Erythroblast (primary cell): ENCODE measurements around the gene KCNMB1.

Source experiments
- DNase-seq, 2 experiments: peaks; one replicate each; lab custom pipeline; 2025; lab: John Stamatoyannopoulos, UW
- GATA1 ChIP-seq: IDR thresholded peaks from 2 replicates; pipeline ENCODE4 v1.6.1; 2011; ENCODE audit warnings: low read depth, mild to moderate bottlenecking, control low read depth, low read length, moderate library complexity
- POLR2A ChIP-seq: IDR thresholded peaks from 2 replicates; pipeline ENCODE4 v1.6.1; 2011; ENCODE audit warnings: mild to moderate bottlenecking, low read length

Gene KCNMB1

DNA sequence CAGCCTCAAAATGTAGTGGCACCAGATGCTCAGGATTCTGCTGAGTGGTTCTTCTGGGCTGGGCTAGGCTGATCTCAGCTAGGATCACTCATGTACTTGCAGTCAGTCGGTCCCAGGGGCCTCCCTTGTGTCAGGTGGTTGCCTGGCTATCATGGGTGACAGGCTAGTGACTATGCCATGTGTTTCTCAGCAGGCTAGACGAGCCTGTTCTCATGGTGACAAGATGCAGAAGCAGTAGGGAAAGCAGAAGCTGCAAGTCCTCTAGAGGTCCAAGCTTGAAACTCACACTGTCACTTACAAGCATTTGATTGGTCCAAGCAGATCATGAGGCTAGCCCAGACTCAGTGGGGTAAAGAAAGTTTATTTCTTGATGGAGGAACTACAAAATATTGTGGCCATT is 15.2 kb upstream of the KCNMB1 start:
- TF ChIP-seq POLR2A, result no peak
- no peak for TF ChIP-seq GATA1
- DNase-seq, result peak in 1 of 2 experiments; percentile 15

DNA sequence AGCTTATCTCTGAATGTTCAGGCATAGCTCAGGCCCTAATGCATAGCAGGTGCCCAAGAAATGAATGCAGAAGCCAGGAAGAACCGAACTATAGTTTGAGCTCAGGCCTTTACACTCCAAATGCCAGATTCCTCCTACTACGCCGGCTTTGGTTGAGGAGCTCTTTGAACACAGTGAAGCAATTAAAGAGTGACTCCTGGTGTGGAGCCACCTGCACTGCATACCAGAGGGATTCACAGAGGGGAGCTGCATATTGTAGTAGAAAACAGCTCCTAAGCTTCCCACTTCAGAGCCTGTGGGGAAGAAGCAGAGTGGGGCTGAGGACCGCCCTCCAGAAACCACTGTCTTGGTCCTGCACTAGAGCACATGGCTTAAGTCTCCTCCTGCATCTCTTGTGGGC is 14.5 kb upstream of the KCNMB1 start:
- no peak for TF ChIP-seq GATA1
- no peak for TF ChIP-seq POLR2A
- DNase-seq, result no peak

DNA sequence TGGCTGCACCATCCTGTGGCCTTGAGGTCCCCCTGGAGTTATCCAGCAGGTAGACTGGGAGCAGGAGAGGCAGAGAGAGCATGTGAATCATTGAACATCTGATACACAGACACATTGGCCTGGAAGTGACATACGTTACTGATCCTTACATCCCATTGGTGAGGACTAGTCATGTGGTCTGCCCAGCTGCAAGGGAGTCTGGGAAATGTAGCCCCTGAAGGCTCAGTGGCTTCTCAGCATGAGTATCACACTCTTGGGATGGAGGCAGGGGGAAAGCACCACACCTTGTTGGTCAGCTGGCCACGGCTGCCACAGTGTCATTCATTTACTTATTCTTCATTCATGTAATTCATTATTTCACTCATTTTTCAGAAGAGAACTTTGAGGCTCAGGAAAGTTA is 13.3 kb upstream of the KCNMB1 start:
- no peak for TF ChIP-seq GATA1
- no peak for TF ChIP-seq POLR2A
- DNase-seq, result no peak

DNA sequence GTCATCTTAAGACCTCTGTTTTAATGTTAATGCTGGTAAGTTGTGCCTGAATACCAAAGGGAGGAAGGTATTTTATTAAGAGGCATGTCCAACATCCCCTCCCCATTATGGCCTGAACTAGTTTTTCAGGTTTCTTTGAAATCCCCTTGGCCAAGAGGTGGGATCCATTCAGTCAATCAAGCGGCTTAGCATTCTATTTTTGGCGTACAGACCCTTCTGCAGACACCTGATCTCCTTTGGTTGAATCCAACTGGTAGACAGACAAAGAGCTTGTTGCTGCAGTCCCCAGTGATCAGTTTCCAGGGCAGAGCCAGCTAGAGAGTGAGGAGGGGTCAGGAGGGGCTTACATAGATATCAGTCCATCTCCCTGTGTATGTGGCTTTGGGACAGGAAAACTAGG is 7.9 kb upstream of the KCNMB1 start:
- no peak for DNase-seq
- TF ChIP-seq GATA1 (no peak), POLR2A (no peak)

DNA sequence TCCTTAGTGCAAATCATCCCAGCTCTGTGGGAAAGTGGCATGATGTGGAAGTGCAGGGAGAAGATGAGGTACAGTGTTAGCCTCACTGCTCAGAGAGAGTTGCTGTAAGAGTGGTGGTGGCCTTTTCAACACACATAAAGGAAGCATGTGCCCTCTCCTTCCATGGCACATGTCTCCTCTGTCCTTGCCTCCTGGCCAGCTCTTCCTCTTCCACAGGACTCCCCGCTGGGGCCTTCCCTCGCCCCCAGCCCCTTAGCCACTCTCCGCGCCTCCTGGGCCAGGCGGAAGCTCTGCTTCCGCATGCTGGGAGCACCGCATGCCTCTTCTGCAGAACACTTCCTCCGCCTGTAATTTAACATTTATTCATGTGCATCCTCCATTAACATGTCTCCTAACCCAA is 4.8 kb upstream of the KCNMB1 start:
- DNase-seq, result no peak
- no peak for TF ChIP-seq POLR2A
- no peak for TF ChIP-seq GATA1

DNA sequence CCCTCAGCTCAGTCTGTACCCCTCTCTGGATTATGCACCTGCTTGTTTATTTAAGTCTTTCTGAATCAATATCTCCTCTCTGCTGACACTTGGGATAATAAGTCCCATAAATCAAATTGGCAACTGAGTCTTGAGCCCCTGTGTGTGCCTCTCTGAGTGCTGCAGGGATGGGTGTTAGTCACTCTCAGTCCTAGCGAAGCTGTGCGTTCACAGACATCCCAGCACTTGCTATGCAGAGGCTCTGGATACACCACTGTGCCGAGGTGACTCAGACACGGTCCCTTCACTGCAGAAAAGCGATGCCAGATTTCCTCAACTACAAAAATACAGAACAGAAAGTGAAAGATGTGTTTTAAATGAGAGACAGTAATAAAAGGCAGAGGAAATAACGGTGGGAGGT is 4.1 kb upstream of the KCNMB1 start:
- no peak for DNase-seq
- TF ChIP-seq GATA1 (no peak), POLR2A (no peak)

DNA sequence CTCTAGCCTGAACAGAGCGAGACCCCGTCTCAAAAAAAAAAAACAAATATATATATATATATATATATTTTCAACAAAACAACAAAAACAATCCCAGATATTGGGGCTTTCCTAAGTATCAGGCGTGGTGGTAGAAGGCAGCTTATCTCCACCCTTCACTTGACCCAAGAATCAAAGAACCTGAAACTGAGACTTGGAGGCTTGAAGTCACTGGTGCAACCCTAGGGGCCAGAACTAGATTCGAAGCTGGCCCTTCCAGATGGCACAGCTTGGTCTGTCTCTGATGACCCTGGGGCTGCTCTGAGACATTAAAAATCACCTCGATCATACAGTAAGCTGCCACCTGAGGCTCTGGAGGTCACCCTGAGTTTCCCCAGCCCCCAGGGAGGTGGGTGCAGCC is 1.3 kb upstream of the KCNMB1 start:
- no peak for DNase-seq
- TF ChIP-seq GATA1 (no peak), POLR2A (no peak)

DNA sequence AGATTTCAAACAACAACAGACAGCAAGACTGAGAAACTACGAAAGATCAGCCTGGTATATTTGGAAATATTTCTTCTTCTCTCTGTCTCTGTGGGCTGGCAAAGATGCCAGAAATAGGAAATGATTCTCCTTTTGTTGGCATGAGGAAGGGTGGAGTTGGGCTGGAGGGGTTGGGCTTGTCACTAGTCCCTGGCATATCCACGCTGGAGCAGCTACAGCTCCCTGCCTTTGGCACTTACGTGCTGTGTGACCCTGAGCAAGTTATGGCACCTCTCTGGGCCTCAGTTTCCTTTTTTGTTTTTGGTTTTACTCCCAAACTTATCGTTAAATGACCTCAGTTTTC is 354 bp upstream of the KCNMB1 start:
- TF ChIP-seq POLR2A (no peak), GATA1 (no peak)
- no peak for DNase-seq

DNA sequence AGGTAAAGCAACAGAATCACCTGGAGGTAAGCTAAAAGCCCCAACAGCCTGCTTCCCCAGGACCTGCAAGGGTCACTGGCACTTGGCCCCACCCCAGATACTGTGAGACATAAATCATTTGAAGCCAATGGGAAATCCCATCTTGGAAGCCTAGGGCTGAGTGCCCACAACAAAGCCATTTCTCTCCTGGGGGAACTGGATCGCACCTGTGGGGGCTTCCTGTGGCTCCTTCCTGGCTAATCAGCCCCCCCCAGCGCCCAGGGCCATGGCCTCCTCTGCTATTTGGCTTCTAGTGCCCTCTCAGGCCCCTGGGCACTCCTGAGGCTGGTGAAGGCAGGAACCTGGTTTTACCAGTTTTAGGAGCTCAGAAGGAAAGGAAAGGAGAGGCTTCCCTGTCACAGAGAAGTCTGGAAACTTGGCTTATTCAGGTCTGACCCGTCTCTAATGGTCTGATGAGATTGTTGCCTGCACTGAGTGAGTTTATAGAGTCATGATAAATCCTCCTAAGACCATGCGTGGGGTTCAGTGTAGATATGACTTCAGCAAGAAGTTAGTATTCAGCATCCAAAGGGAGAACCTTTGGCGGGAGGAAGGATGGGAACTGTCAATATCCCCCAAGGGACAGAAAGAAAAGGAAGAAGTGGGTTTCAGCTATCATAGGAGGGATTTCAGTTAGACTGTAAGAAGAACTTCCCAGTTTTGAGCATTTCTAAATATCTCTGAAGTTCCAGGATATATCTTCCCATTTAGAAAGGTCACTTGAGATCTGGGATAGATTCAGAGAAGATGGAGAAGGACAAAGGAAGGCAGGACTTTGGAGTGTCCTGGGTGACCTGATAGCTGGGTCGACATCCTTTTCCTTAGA is 1.2 kb downstream of the KCNMB1 start:
- TF ChIP-seq GATA1, result no peak
- no peak for TF ChIP-seq POLR2A
- DNase-seq, result no peak

DNA sequence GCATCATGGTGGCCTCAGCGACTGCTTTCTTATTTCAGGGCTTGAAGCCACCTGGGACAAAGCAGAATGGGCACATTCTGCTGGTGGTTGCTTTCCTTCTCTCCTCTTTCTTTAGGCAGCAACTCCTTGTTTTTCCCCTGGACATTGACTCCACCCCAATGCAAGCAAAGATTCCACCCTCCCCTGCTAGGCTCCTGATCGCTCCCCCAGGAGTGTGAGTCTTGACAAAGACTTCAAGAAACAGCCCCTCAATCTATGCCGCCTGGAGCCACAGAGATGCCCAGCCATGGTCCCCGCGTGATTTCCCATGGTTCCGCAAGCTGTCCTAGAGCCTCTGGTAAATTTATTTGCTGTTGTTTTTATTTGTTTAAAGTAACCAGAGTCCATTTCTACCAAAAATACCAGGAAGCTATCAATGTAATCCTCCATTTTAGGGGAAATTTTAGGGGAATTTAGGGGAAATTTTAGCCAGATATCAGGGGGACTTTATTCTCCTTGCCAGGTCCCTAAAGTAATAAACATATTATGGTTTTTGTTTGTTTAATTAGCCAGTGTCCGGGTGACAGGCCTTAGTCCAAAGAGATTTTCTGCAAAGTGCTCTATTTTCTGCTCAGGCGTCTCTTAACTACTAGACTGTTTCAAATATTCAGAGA is 2.3 kb downstream of the KCNMB1 start:
- DNase-seq, result no peak
- TF ChIP-seq GATA1 (no peak), POLR2A (no peak)

DNA sequence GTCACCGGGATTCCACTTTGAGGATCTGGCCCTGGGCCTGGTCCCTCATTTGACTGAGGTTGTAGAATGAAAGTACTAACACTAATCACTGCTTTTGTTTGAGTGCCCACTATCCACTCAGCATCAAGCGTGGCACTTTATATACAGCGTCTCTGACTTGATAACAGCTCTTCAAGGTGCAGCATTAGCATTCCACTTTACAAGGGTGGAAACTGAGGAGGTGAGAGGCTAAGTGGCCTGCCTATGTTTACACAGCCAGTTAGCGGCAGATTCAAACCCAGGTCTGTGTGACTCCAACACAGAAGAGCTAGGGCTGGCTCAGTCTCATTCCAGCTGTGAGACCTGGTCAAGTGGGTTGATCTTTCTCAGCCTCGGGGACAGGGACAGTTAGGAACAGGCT is 5.9 kb downstream of the KCNMB1 start:
- no peak for DNase-seq
- TF ChIP-seq GATA1, result no peak
- TF ChIP-seq POLR2A, result no peak

DNA sequence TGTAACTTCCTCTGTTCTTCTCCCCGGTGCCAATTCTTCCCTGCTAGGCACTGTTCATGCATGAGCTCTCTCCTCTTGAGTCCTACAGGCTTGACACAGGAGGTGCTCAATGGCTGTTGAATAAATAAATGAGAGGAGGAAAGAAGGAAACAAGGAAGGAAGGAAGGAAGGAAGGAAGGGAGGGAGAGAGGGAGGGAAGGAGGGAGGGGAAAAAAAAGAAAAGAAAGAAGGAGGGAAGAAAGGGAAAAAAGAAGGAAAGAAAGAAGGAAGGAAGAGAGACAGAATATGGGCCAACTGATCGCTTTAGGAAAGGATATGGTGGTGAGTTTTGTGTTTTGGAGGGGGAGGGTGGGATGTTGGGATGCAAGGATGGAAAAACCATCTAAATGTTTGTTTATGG is 6.4 kb downstream of the KCNMB1 start:
- no peak for DNase-seq

DNA sequence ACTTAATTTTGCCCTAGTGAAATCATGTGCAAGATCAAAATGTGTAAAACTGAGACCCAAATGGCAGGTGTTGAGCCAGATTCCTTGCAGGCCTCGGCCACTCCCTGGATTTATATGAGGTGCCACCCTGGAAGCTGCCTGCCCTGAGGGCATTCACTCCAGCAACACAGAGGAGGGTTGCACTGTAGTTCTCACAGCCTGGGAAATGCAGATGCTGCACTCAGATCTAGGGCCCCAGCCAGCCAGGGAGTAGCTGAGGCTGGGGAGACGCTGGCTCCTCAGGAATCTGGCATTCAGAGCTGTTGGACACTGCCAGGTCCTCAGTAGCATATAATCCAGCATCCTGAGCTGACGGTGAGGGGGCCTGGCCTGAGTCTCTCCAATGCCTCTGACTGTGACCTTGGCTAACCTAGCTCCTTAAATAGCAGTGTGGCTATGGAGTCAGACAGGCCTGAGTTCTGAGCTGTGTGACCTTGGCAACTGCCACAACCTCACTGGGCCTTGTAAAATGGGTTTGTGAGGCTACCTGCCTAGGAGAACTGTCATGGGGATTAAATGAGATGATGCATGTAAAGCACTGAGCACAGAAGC is 8.7 kb downstream of the KCNMB1 start:
- no peak for TF ChIP-seq POLR2A
- no peak for TF ChIP-seq GATA1
- DNase-seq, result no peak

More for the DNA sequence above, 6.4 kb downstream of the KCNMB1 start:
- TF ChIP-seq POLR2A (no peak), GATA1 (no peak)

DNA sequence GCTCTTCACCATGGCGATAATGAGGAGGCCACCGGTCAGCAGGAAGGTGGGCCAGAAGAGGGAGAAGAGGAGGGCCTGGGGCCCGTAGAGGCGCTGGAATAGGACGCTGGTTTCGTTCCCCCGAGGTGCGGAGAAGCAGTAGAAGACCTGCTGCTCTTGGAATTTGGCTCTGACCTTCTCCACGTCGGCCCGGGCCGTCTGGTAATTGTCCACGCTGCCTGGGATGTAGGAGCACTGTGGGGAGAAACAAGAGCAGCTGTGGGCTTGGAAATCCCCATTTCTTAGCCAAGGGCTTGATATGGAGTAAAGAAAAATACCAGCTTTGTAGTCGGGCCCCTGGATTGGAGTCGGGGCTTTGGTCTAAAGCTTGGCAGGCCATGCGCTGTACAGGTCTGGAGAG is 10.4 kb downstream of the KCNMB1 start:
- no peak for TF ChIP-seq GATA1
- TF ChIP-seq POLR2A, result no peak
- no peak for DNase-seq
